Kidney (tissue), 14 donors: ENCODE results near the gene SPAG7. TPM values are rescaled to one million over a fixed set of nuclear protein-coding genes. Genes with fewer than 3 reads are reported as not detected.

Experiments used
- DNase-seq, 5 donors: peaks; one replicate each; pipeline ENCODE4 v3.0.0-alpha.2; 2013 to 2020
- FAIRE-seq: peaks from 2 replicates; lab custom pipeline; 2012; peaks lifted over from hg19 to GRCh38; lab: Jason Lieb, UNC
- H3K27ac ChIP-seq, 2 donors: one replicate each; pipeline ENCODE4 v1.7.0; 2013; ENCODE audit warnings: low read depth in 2 of 2, low read length in 2 of 2, inconsistent platforms in 1 of 2
- H3K27me3 ChIP-seq: one replicate; pipeline ENCODE4 v1.7.1; 2013; ENCODE audit warnings: low read length, inconsistent platforms; ENCODE audit not compliant: control insufficient read depth, insufficient read depth
- H3K36me3 ChIP-seq, 3 donors: one replicate each; pipeline versions ENCODE4 v1.7.0 to v1.7.1; 2013; ENCODE audit warnings: low read length in 3 of 3, control low read depth in 1 of 3, inconsistent platforms in 1 of 3; ENCODE audit not compliant: insufficient read depth in 3 of 3, control insufficient read depth in 2 of 3
- H3K4me1 ChIP-seq, 3 donors: one replicate each; pipeline versions ENCODE4 v1.7.0 to v1.7.1; 2013; ENCODE audit warnings: low read length in 3 of 3, inconsistent platforms in 1 of 3, low read depth in 1 of 3; ENCODE audit not compliant: control insufficient read depth in 2 of 3, insufficient read depth in 2 of 3
- H3K4me3 ChIP-seq, 3 donors: one replicate each; pipeline versions ENCODE4 v1.7.0 to v1.8.1; 2013; ENCODE audit warnings: low read length in 3 of 3, control low read depth in 1 of 3, inconsistent platforms in 1 of 3
- H3K9ac ChIP-seq, 3 donors: one replicate each; pipeline versions ENCODE4 v1.7.0 to v1.7.1; 2013; ENCODE audit warnings: low read length in 3 of 3, control low read depth in 1 of 3, inconsistent platforms in 1 of 3
- H3K9me3 ChIP-seq, 3 donors: one replicate each; pipeline versions ENCODE4 v1.7.0 to v1.7.1; 2013; ENCODE audit warnings: low read length in 3 of 3, control low read depth in 1 of 3, inconsistent platforms in 1 of 3; ENCODE audit not compliant: control insufficient read depth in 2 of 3, insufficient read depth in 1 of 3
- CTCF ChIP-seq: IDR thresholded peaks from 3 replicates; pipeline ENCODE4 v1.5.1; 2012; ENCODE audit warnings: mild to moderate bottlenecking, moderate library complexity, borderline replicate concordance; ENCODE audit not compliant: insufficient read depth; ENCODE audit errors: extremely low read depth
- intact Hi-C: fragments of 100-400 bp; cut with DNase I; formaldehyde crosslinking; loops from one replicate; pipeline ENCODE4 v1.11.1; 2022
- polyA plus RNA-seq: library from polyadenylated mRNA; stranded (reverse); fragments of 350-450 nt; fragmentation: Illumina TruSeq; extraction: RNeasy Lipid Tissue Mini Kit (QIAGEN cat#74804); gene quantifications from one replicate; pipeline ENCODE4 v1.2.3, GENCODE V29; 2014; ENCODE audit warnings: low read depth, low replicate concordance; ENCODE audit not compliant: insufficient read depth
- total RNA-seq: library from RNA; stranded (reverse); fragmentation: NEBNext Ultra II Directional; extraction: Animal tissue kit (Norgen Biotek cat#: 25700); gene quantifications from one replicate; pipeline ENCODE4 v1.2.1, GENCODE V29; 2021
- donor health status: control.
- donor health status: control.
- donor health status: control.
- donor health status: control.
- donor health status: control.
- donor health status: DM: yes; HTN: yes; CAD: no.
- donor health status: Normal renal cell carcinoma (clear cell type).

Gene SPAG7
- total and polyA plus RNA-seq, 2 donors from 2014 or later = 73.6 to 157 TPM

GRCh38 chr17:4938069-4938491 lies 29.5 kb downstream of the SPAG7 start:
- no peaks in the 10 kb centered on the region for H3K27me3 ChIP-seq
- no peak for TF ChIP-seq CTCF
- H3K27ac ChIP-seq = peak overlapping the region in 1 of 2 donors; percentile 87
- FAIRE-seq = no peak
- no peaks in the 10 kb centered on the region for H3K9me3 ChIP-seq
- H3K4me1 ChIP-seq = peaks cover 5 to 30% (median 18%) of the 10 kb centered on the region in 3 donors
- DNase-seq = peak in 1 of 5 donors; percentile 57
- peak overlapping the region in 1 of 3 donors; percentile 95 for H3K4me3 ChIP-seq
- intact Hi-C loops = no loop called here
- peak overlapping the region in 1 of 3 donors; percentile 96 for H3K9ac ChIP-seq
- H3K36me3 ChIP-seq = peaks cover 0 to 20% (median 10%) of the 10 kb centered on the region in 3 donors

- H3K4me3 ChIP-seq = no peak overlapping the region
- no peaks in the 10 kb centered on the region for H3K27me3 ChIP-seq
- TF ChIP-seq CTCF = no peak
- H3K4me1 ChIP-seq = peaks cover 5 to 30% (median 18%) of the 10 kb centered on the region in 3 donors
- intact Hi-C loops = no loop called here
- peaks cover 0 to 17% (median 6%) of the 10 kb centered on the region in 3 donors for H3K36me3 ChIP-seq
- no peak overlapping the region for H3K9ac ChIP-seq
- no peaks in the 10 kb centered on the region for H3K9me3 ChIP-seq
- FAIRE-seq (no peak), DNase-seq (no peak)
- no peak overlapping the region for H3K27ac ChIP-seq
These were observed 30.1 kb downstream of the SPAG7 start for GRCh38 chr17:4937553-4937952.

GRCh38 chr17:4936436-4936835 lies 31.2 kb downstream of the SPAG7 start:
- no peak overlapping the region for H3K9ac ChIP-seq
- peaks cover 0 to 14% (median 3%) of the 10 kb centered on the region in 3 donors for H3K36me3 ChIP-seq
- H3K27ac ChIP-seq = no peak overlapping the region
- no peak overlapping the region for H3K4me3 ChIP-seq
- TF ChIP-seq CTCF = no peak
- no peaks in the 10 kb centered on the region for H3K9me3 ChIP-seq
- DNase-seq (no peak), FAIRE-seq (no peak)
- H3K4me1 ChIP-seq = peaks cover 4 to 27% (median 18%) of the 10 kb centered on the region in 3 donors
- no peaks in the 10 kb centered on the region for H3K27me3 ChIP-seq
- intact Hi-C loops = no loop called here

GRCh38 chr17:4935650-4936049 lies 32.0 kb downstream of the SPAG7 start:
- Histone ChIP-seq H3K27ac (no peak overlapping the region), H3K4me3 (no peak overlapping the region), H3K9me3 (no peaks in the 10 kb centered on the region), H3K27me3 (no peaks in the 10 kb centered on the region), H3K4me1 (peaks cover 0 to 20% (median 12%) of the 10 kb centered on the region in 3 donors), H3K36me3 (peaks cover 0 to 14% (median 3%) of the 10 kb centered on the region in 3 donors), H3K9ac (no peak overlapping the region)
- FAIRE-seq = no peak
- no peak for DNase-seq
- no peak for TF ChIP-seq CTCF
- intact Hi-C loops = no loop called here
